PC-3 (cell line): Measurements from ENCODE around the gene LRFN4. TPM values are rescaled to one million over a fixed set of nuclear protein-coding genes. Genes with fewer than 3 reads are reported as not detected.
A peak's percentile ranks its signal among the peaks of the same experiment; 100 is the strongest.

Experiments used
- ATAC-seq: fragments of 200-7000 bp; cut with Tn5 transposase; 2 replicates; pipeline ENCODE4 v1.9.1; 2020; ENCODE audit warnings: mild to moderate bottlenecking, moderate library complexity
- BruUV-seq: library from RNA; stranded (reverse); fragments of 400-500 nt; replicated peaks from 2 replicates; lab custom pipeline; 2021; lab: Mats Ljungman, UMichigan
- CTCF ChIA-PET: fragments of 300-600 bp; sonication (Branson Sonifier 250); formaldehyde crosslinking; loops from one replicate; lab custom pipeline; 2022; ENCODE audit warnings: antibody characterized with exemption; lab: Charles Lee
- POLR2A ChIA-PET: fragments of 300-600 bp; sonication (Branson Sonifier 250); formaldehyde crosslinking; loops from one replicate; lab custom pipeline; 2022; ENCODE audit warnings: antibody characterized with exemption; ENCODE audit not compliant: unreplicated experiment; lab: Charles Lee
- DNase-seq: peaks from one replicate; pipeline ENCODE4 v3.0.0-alpha.2; 2015
- H2AFZ ChIP-seq: fragments of 300-600 bp; sonication (generic); 2 replicates; pipeline ENCODE4 v1.6.0; 2016; ENCODE audit warnings: antibody characterized with exemption, low read length
- H3F3A ChIP-seq: fragments of 300-600 bp; sonication (generic); one replicate; pipeline ENCODE4 v1.6.0; 2017; ENCODE audit warnings: antibody characterized with exemption, low read length, control low read depth, mild to moderate bottlenecking; ENCODE audit not compliant: unreplicated experiment
- H3K27ac ChIP-seq: fragments of 300-600 bp; sonication (generic); 2 replicates; pipeline ENCODE4 v1.5.1; 2016; ENCODE audit warnings: mild to moderate bottlenecking, low read length
- H3K27me3 ChIP-seq: fragments of 300-600 bp; sonication (generic); 2 replicates; pipeline ENCODE4 v1.6.1; 2016; ENCODE audit warnings: low read length, mixed read lengths
- H3K36me3 ChIP-seq: fragments of 300-600 bp; sonication (generic); 2 replicates; pipeline ENCODE4 v1.6.1; 2016; ENCODE audit warnings: low read depth, mixed run types, low read length, mixed read lengths
- H3K4me1 ChIP-seq: fragments of 300-600 bp; sonication (generic); 2 replicates; pipeline ENCODE4 v1.5.1; 2016; ENCODE audit warnings: low read length; ENCODE audit not compliant: insufficient read depth
- H3K4me2 ChIP-seq: fragments of 300-600 bp; sonication (generic); 2 replicates; pipeline ENCODE4 v1.6.0; 2016; ENCODE audit warnings: low read length
- H3K4me3 ChIP-seq: fragments of 300-600 bp; sonication (generic); 2 replicates; pipeline ENCODE4 v1.5.1; 2016; ENCODE audit warnings: mild to moderate bottlenecking, low read length, mixed read lengths
- H3K79me2 ChIP-seq: fragments of 300-600 bp; sonication (generic); 2 replicates; pipeline ENCODE4 v1.6.1; 2017; ENCODE audit warnings: low read length, mixed read lengths
- H3K9ac ChIP-seq: fragments of 300-600 bp; sonication (generic); 2 replicates; pipeline ENCODE4 v1.6.0; 2016; ENCODE audit warnings: mild to moderate bottlenecking, low read length
- H3K9me2 ChIP-seq: fragments of 300-600 bp; sonication (generic); replicated peaks from 2 replicates; pipeline ENCODE4 v1.6.1; 2016; ENCODE audit warnings: mixed run types, low read length, mixed read lengths
- H3K9me3 ChIP-seq: fragments of 300-600 bp; sonication (generic); 2 replicates; pipeline ENCODE4 v1.6.1; 2016; ENCODE audit warnings: low read length, mixed read lengths
- H4K20me1 ChIP-seq: fragments of 300-600 bp; sonication (generic); 2 replicates; pipeline ENCODE4 v1.6.1; 2016; ENCODE audit warnings: low read length, mixed read lengths
- EZH2 ChIP-seq: fragments of 300-600 bp; sonication (generic); IDR thresholded peaks from one replicate; pipeline ENCODE4 v1.6.1; 2017; ENCODE audit warnings: antibody characterized with exemption, mild to moderate bottlenecking, low read length; ENCODE audit not compliant: unreplicated experiment
- EZH2phosphoT487 ChIP-seq: fragments of 300-600 bp; sonication (generic); IDR thresholded peaks from 2 replicates; pipeline ENCODE4 v1.6.1; 2018; ENCODE audit warnings: mild to moderate bottlenecking, antibody characterized with exemption, low read length, borderline replicate concordance
- intact Hi-C: fragments of 100-400 bp; cut with micrococcal nuclease; formaldehyde crosslinking; loops from 2 replicates; pipeline ENCODE4 v1.9.0; 2023
- total RNA-seq: library from RNA; depleted of rRNA; stranded (reverse); fragments of >200 nt; gene quantifications from 2 replicates; pipeline ENCODE4 v1.2.3, GENCODE V29; 2014
- TF ChIP-seq, protein P1 (sequence below): fragments of 300-600 bp; sonication (generic); conservative IDR thresholded peaks from 2 replicates; pipeline ENCODE4 v1.5.1; 2017; ENCODE audit warnings: antibody characterized with exemption, low read depth, mild to moderate bottlenecking, low read length

Gene LRFN4
- total RNA-seq, 1 experiment from 2014 or later, result 64.4 TPM

DNA sequence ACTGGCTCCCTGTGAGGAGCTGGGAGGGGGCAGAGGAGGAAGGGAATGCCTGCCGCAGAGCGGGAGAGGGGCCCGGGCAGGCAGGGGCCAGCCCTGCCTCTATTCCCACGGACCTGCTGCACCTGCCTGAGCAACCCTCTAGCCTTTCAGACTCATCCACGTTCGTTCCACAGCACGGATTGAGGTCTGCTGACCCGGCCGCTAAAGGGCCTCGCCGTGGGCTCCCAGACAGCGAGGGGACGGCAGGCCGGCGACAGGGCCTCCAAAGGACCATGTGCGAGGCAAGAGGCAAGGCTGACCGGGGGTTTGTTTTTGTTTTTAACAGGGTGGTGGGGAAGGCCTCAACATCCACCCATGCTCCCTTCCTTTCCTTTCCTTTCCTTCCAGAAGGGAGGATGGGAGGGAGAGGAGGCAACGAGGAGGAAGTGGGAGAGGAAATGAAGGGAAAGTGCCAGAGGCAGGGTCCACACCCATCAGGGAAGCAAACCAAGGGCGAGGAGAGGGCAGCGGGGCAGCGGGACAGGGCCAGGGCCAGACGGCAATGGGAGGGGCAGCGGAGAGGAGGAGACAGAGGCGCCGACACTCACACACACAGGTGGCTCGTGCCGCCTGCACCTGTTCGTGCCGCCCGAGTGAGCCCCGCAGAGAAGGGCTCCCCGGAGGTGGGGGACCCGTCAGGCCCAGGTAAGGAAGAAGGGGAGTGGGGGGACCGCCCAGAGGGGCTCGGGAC lies 7.5 kb downstream of the LRFN4 start:
- TF ChIP-seq EZH2 (no peak), EZH2phosphoT487 (no peak)
- TF ChIP-seq, protein P1, sequence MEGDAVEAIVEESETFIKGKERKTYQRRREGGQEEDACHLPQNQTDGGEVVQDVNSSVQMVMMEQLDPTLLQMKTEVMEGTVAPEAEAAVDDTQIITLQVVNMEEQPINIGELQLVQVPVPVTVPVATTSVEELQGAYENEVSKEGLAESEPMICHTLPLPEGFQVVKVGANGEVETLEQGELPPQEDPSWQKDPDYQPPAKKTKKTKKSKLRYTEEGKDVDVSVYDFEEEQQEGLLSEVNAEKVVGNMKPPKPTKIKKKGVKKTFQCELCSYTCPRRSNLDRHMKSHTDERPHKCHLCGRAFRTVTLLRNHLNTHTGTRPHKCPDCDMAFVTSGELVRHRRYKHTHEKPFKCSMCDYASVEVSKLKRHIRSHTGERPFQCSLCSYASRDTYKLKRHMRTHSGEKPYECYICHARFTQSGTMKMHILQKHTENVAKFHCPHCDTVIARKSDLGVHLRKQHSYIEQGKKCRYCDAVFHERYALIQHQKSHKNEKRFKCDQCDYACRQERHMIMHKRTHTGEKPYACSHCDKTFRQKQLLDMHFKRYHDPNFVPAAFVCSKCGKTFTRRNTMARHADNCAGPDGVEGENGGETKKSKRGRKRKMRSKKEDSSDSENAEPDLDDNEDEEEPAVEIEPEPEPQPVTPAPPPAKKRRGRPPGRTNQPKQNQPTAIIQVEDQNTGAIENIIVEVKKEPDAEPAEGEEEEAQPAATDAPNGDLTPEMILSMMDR, result no peak
- H3F3A ChIP-seq, result no peaks in the 10 kb centered on the region
- no peaks in the 10 kb centered on the region; the same call in 1 of the 2 replicates for H3K36me3 ChIP-seq
- H3K9me3 ChIP-seq, result no peaks in the 10 kb centered on the region
- POLR2A ChIA-PET, result no interaction called here
- DNase-seq, result no peak
- no peaks in the 10 kb centered on the region for H3K9me2 ChIP-seq
- CTCF ChIA-PET, result no interaction called here
- H3K4me1 ChIP-seq, result peaks cover 6% of the 10 kb centered on the region
- no TSS peak for BruUV-seq
- intact Hi-C loops, result no loop called here
- H2AFZ ChIP-seq, result no peak overlapping the region
- no peak overlapping the region for H3K4me3 ChIP-seq
- peaks cover 4% of the 10 kb centered on the region for H3K79me2 ChIP-seq
- no peak overlapping the region for H3K27ac ChIP-seq
- H4K20me1 ChIP-seq, result no peaks in the 10 kb centered on the region
- H3K4me2 ChIP-seq, result no peak overlapping the region
- H3K27me3 ChIP-seq, result no peaks in the 10 kb centered on the region
- ATAC-seq, result no peak
- no peak overlapping the region for H3K9ac ChIP-seq

DNA sequence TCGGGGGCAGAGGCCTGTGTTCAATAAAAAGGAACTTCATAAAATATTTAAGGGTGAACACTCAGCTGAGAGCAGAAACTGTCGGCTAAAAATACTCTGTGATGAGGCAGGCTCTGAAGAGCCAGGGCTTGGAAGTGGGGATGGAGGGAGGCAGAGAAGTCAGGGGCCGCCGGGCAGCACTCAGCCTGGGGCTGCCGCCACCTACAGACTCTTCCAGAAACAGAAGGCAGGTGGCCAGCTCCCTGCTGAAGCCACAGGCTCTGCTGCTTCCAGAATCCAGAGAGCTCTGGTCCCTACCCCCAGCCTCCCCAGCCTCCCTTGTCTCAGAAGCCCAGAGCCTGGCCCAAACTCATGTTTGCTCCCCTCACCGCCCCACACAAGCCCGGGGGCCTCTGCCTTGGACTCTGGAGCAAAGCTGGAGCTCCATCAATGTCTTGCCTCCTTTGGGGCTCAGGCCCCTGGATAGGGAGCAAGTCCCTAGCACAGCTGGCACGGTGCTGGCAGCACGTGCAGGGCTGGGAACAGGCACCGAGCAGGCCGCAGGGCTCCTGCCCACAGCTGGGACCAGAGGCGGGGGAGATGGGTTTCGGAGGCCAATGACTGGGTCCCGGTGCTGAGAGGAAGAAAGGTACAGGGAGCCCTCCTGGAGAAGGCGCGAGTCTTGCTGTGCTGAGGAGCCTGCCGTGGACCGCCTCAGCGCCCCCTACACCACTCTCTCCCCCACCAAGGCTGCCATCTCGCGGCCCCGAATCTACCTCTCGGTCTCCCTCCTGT lies 8.2 kb downstream of the LRFN4 start:
- Histone ChIP-seq H3K27me3 (no peaks in the 10 kb centered on the region), H3K4me2 (no peak overlapping the region), H3K9ac (no peak overlapping the region), H3F3A (no peaks in the 10 kb centered on the region), H3K27ac (no peak overlapping the region), H2AFZ (no peak overlapping the region), H3K79me2 (no peaks in the 10 kb centered on the region), H3K4me3 (no peak overlapping the region), H3K36me3 (no peaks in the 10 kb centered on the region), H3K9me3 (no peaks in the 10 kb centered on the region), H3K9me2 (no peaks in the 10 kb centered on the region), H3K4me1 (peaks cover 7% of the 10 kb centered on the region), H4K20me1 (no peaks in the 10 kb centered on the region)
- CTCF ChIA-PET, result no interaction called here
- ATAC-seq, result 0 out of 2 replicates have a peak, but pooled peaks have one; percentile 4
- POLR2A ChIA-PET, result no interaction called here
- intact Hi-C loops, result no loop called here
- TF ChIP-seq EZH2 (no peak), EZH2phosphoT487 (no peak)
- TF ChIP-seq, protein P1, result no peak
- no TSS peak for BruUV-seq
- no peak for DNase-seq

DNA sequence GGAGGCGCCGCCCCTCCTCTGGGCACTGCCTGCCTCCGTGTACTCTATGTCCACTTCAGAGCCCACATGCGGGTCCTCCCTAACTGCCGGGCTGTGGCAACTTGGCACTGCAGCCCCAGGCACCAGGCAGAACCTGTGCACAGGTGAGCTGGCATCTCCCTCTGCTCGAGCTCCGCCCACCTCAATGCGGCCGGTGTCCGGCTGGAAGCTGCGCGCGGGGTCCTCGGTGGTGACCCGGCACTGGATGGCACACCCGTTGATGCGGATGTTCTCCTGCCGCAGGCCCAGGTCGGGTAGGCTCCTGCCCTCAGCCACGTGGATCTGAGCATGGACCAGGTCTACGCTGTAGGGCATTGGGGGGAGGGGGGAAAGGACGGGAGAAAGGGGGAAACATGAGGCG lies 9.1 kb downstream of the LRFN4 start:
- TF ChIP-seq EZH2phosphoT487, result no peak
- TF ChIP-seq EZH2, result no peak
- TF ChIP-seq, protein P1, result no peak
- Histone ChIP-seq H3K4me1 (peaks cover 7% of the 10 kb centered on the region), H3F3A (no peaks in the 10 kb centered on the region), H3K4me2 (no peak overlapping the region), H4K20me1 (no peaks in the 10 kb centered on the region), H3K4me3 (no peak overlapping the region), H3K9me3 (no peaks in the 10 kb centered on the region), H2AFZ (no peak overlapping the region), H3K9me2 (no peaks in the 10 kb centered on the region), H3K27me3 (no peaks in the 10 kb centered on the region), H3K9ac (no peak overlapping the region), H3K36me3 (no peaks in the 10 kb centered on the region), H3K79me2 (no peaks in the 10 kb centered on the region), H3K27ac (no peak overlapping the region)
- DNase-seq (no peak), ATAC-seq (no peak)
- POLR2A ChIA-PET, result no interaction called here
- no TSS peak for BruUV-seq
- CTCF ChIA-PET, result no interaction called here
- intact Hi-C loops, result no loop called here
